Neutrophil (primary cell): ENCODE measurements around the gene HS3ST2.
"Not testable (repeated sequence)": the region's sequence is repeated elsewhere in the genome, so short reads cannot be mapped to it uniquely, and the experiment has no call there.

Experiments
- H3K27ac ChIP-seq: fragments of 200-600 bp; sonication (generic); 2 replicates; pipeline ENCODE4 v1.5.1; 2016; ENCODE audit warnings: mild to moderate bottlenecking, moderate library complexity
- H3K27me3 ChIP-seq: fragments of 200-600 bp; sonication (generic); 2 replicates; pipeline ENCODE4 v1.6.0; 2016; ENCODE audit warnings: mild to moderate bottlenecking
- H3K36me3 ChIP-seq: fragments of 200-600 bp; sonication (generic); 2 replicates; pipeline ENCODE4 v1.5.1; 2017
- H3K4me1 ChIP-seq, 2 experiments: fragments of 200-600 bp in 1 of 2; sonication (generic) in 1 of 2; 1 replicate in 1 of 2; 2 replicates in 1 of 2; pipeline versions ENCODE4 v1.5.1 to v1.6.1; 2013 to 2016; ENCODE audit warnings: low read depth in 1 of 2, low read length in 1 of 2, mild to moderate bottlenecking in 1 of 2, moderate library complexity in 1 of 2; ENCODE audit not compliant: control insufficient read depth in 1 of 2, insufficient read depth in 1 of 2
- H3K4me3 ChIP-seq, 2 experiments: fragments of 200-600 bp in 1 of 2; sonication (generic) in 1 of 2; 1 replicate in 1 of 2; 2 replicates in 1 of 2; pipeline ENCODE4 v1.5.1; 2013 to 2016; ENCODE audit warnings: low read depth in 1 of 2, low read length in 1 of 2, mild to moderate bottlenecking in 1 of 2, moderate library complexity in 1 of 2
- H3K9me3 ChIP-seq: fragments of 200-600 bp; sonication (generic); 2 replicates; pipeline ENCODE4 v1.5.1; 2016
- TF ChIP-seq, protein P1 (sequence below): fragments of 200-600 bp; sonication (generic); IDR thresholded peaks from 2 replicates; pipeline ENCODE4 v1.5.1; 2016; ENCODE audit warnings: antibody characterized with exemption

HS3ST2 gene

GRCh38 chr16:22932032-22932771 lies 118.2 kb downstream of the HS3ST2 start:
- no peak overlapping the region for H3K27ac ChIP-seq
- no peaks in the 10 kb centered on the region for H3K4me1 ChIP-seq
- no peak overlapping the region for H3K4me3 ChIP-seq
- no peaks in the 10 kb centered on the region for H3K9me3 ChIP-seq
- no peaks in the 10 kb centered on the region for H3K36me3 ChIP-seq
- TF ChIP-seq, protein P1, sequence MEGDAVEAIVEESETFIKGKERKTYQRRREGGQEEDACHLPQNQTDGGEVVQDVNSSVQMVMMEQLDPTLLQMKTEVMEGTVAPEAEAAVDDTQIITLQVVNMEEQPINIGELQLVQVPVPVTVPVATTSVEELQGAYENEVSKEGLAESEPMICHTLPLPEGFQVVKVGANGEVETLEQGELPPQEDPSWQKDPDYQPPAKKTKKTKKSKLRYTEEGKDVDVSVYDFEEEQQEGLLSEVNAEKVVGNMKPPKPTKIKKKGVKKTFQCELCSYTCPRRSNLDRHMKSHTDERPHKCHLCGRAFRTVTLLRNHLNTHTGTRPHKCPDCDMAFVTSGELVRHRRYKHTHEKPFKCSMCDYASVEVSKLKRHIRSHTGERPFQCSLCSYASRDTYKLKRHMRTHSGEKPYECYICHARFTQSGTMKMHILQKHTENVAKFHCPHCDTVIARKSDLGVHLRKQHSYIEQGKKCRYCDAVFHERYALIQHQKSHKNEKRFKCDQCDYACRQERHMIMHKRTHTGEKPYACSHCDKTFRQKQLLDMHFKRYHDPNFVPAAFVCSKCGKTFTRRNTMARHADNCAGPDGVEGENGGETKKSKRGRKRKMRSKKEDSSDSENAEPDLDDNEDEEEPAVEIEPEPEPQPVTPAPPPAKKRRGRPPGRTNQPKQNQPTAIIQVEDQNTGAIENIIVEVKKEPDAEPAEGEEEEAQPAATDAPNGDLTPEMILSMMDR: no peak
- H3K27me3 ChIP-seq: peaks cover 42% of the 10 kb centered on the region

DNA sequence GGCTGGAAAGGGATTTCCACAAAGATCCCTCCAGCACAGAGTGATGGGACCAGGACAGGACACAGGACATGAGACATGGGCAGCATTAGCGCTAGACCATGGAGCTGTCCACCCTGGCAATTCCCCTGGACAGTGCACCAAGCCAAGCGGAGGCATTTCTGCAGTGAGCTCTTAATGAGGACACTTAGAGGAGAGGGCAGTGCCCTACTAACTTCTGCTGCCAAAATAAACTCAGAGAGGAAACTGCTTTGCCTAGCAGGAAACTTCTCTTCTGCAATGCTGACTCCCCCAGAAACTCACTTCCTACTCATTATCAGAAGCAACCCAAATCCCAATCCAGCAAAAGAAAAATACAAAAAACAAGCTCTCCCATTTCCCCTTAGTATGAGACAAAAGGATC lies 119.2 kb downstream of the HS3ST2 start:
- TF ChIP-seq, protein P1: no peak
- H3K36me3 ChIP-seq: no peaks in the 10 kb centered on the region
- H3K4me1 ChIP-seq: no peaks in the 10 kb centered on the region
- peaks cover 42% of the 10 kb centered on the region for H3K27me3 ChIP-seq
- no peak overlapping the region for H3K4me3 ChIP-seq
- no peak overlapping the region for H3K27ac ChIP-seq
- H3K9me3 ChIP-seq: no peaks in the 10 kb centered on the region

DNA sequence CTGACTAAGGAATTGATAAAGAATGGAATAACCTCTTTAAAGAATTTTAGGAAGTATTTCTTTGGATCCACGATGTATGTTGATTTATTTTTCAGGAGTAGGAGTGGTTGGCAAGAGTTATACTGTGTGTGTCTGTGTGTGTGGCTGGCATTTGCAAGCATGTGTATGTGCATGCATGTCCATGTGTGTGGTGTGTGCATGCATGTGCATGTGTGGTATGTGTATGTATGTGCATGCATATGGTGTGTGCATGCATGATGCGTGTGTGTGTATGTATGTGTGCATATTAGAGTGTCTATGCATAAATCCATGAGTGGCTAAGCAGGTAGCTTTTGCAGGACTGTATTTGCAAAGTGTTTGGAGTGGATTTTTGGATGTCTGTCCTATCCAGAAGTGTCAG lies 120.8 kb downstream of the HS3ST2 start:
- H3K27ac ChIP-seq: no peak overlapping the region
- TF ChIP-seq, protein P1: no peak
- peaks cover 30% of the 10 kb centered on the region for H3K27me3 ChIP-seq
- H3K4me3 ChIP-seq: no peak overlapping the region
- H3K9me3 ChIP-seq: no peaks in the 10 kb centered on the region
- no peaks in the 10 kb centered on the region for H3K36me3 ChIP-seq
- no peaks in the 10 kb centered on the region for H3K4me1 ChIP-seq

DNA sequence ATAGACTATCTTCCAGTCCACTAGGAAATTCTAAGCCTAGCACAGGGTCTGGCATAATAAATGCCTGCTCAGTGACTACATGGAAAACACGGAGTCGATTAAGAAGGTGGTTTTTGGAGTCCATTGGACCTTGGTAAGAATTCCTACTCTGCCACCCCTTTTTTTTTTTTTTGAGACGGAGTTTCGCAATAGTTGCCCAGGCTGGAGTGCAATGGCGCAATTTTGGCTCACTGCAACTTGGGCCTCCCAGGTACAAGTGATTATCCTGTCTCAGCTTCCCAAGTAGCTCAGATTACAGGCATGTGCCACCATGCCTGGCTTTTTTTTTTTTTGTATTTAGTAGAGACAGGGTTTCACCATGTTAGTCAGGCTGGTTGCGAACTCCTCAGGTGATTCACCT lies 123.2 kb downstream of the HS3ST2 start:
- H3K27me3 ChIP-seq: peaks cover 17% of the 10 kb centered on the region
- no peak overlapping the region for H3K27ac ChIP-seq
- H3K9me3 ChIP-seq: no peaks in the 10 kb centered on the region
- TF ChIP-seq, protein P1: no peak
- no peaks in the 10 kb centered on the region for H3K4me1 ChIP-seq
- no peak overlapping the region for H3K4me3 ChIP-seq
- no peaks in the 10 kb centered on the region for H3K36me3 ChIP-seq

DNA sequence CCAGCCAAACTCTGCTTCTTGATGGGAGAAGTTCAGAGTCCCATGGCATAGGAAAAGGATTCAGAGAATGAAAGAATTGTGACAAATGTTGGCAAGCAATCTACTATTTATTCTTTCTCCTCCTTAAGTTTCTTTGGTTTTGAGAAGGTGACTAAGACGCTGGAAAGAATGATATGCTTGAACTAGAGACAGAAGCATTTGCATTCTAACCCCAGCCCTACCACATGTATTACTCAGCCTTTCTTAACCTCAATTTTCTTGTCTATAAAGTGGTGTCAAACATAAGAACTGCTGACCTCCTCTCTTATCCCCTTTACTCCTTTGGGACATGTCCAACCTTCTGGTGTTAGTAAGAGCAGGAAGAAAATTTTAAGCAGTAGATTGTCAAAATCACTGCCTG lies 124.7 kb downstream of the HS3ST2 start:
- TF ChIP-seq, protein P1: no peak
- Histone ChIP-seq H3K4me3 (no peak overlapping the region), H3K27me3 (peaks cover 7% of the 10 kb centered on the region), H3K9me3 (no peaks in the 10 kb centered on the region), H3K36me3 (no peaks in the 10 kb centered on the region), H3K27ac (no peak overlapping the region), H3K4me1 (no peaks in the 10 kb centered on the region)

- not testable (repeated sequence) for H3K4me3 ChIP-seq, H3K36me3 ChIP-seq, H3K27me3 ChIP-seq, H3K9me3 ChIP-seq, H3K27ac ChIP-seq, H3K4me1 ChIP-seq
These were observed 125.9 kb downstream of the HS3ST2 start for GRCh38 chr16:22939744-22940363.
